HG03097 (cell line): ENCODE data around the gene TAX1BP1.
"Not testable (repeated sequence)": the region's sequence is repeated elsewhere in the genome, so short reads cannot be mapped to it uniquely, and the experiment has no call there.

ENCODE experiments used
- ATAC-seq: cut with Tn5 transposase; IDR thresholded peaks from one replicate; pipeline ENCODE4 v1.9.1; 2021; ENCODE audit not compliant: unreplicated experiment, low FRiP score

Gene TAX1BP1

GRCh38 chr7:27737616-27738015 lies 2.3 kb upstream of the TAX1BP1 start:
- no peak for ATAC-seq

GRCh38 chr7:27739301-27739908 lies 557 bp upstream of the TAX1BP1 start:
- peak; percentile 30 for ATAC-seq

- peak; percentile 66 for ATAC-seq
Measured at GRCh38 chr7:27740449-27741086, 606 bp downstream of the TAX1BP1 start.

- ATAC-seq: not testable (repeated sequence)
Measured at GRCh38 chr7:27742091-27742710, 2.2 kb downstream of the TAX1BP1 start.

GRCh38 chr7:27745064-27745583 lies 5.2 kb downstream of the TAX1BP1 start:
- ATAC-seq: no peak

GRCh38 chr7:27746486-27746885 lies 6.5 kb downstream of the TAX1BP1 start:
- no peak for ATAC-seq

GRCh38 chr7:27746978-27747377 lies 7.0 kb downstream of the TAX1BP1 start:
- ATAC-seq: no peak

- no peak for ATAC-seq
Measured at GRCh38 chr7:27747589-27748368, 7.8 kb downstream of the TAX1BP1 start.

- no peak for ATAC-seq
Measured at GRCh38 chr7:27750316-27750715, 10.4 kb downstream of the TAX1BP1 start.

- ATAC-seq: no peak
Measured at GRCh38 chr7:27751888-27752660, 12.1 kb downstream of the TAX1BP1 start.

- no peak for ATAC-seq
Measured at GRCh38 chr7:27753863-27754262, 13.9 kb downstream of the TAX1BP1 start.

- ATAC-seq: no peak
Measured at GRCh38 chr7:27756298-27756697, 16.3 kb downstream of the TAX1BP1 start.

- no peak for ATAC-seq
Measured at GRCh38 chr7:27759491-27759890, 19.5 kb downstream of the TAX1BP1 start.

GRCh38 chr7:27762062-27762461 lies 22.1 kb downstream of the TAX1BP1 start:
- no peak for ATAC-seq

GRCh38 chr7:27763983-27764508 lies 24.1 kb downstream of the TAX1BP1 start:
- ATAC-seq: no peak

- ATAC-seq: no peak
Measured at GRCh38 chr7:27765841-27766240, 25.9 kb downstream of the TAX1BP1 start.

- ATAC-seq: no peak
Measured at GRCh38 chr7:27767374-27767773, 27.4 kb downstream of the TAX1BP1 start.

- ATAC-seq: no peak
Measured at GRCh38 chr7:27771111-27771510, 31.1 kb downstream of the TAX1BP1 start.

- ATAC-seq: no peak
Measured at GRCh38 chr7:27774717-27775328, 34.9 kb downstream of the TAX1BP1 start.

- no peak for ATAC-seq
Measured at GRCh38 chr7:27775782-27776181, 35.8 kb downstream of the TAX1BP1 start.
